Hindlimb muscle (tissue), 1 donor: ENCODE data around the gene RASL10A. TPM values are rescaled to one million over a fixed set of nuclear protein-coding genes. Genes with fewer than 3 reads are reported as not detected.

Experiments used
- DNase-seq: peaks from one replicate; pipeline ENCODE4 v3.0.0-alpha.2; 2013
- polyA plus RNA-seq: library from polyadenylated mRNA; unstranded; fragments of 120-200 nt; gene quantifications from one replicate; pipeline ENCODE4 v1.2.1, GENCODE V29; 2013; ENCODE audit not compliant: insufficient read length

The RASL10A gene
- polyA plus RNA-seq, 1 donor = 1.7 TPM

GRCh38 chr22:29302681-29303465 is 12.6 kb downstream of the RASL10A start:
- no peak for DNase-seq

- no peak for DNase-seq
These were observed 13.2 kb downstream of the RASL10A start for GRCh38 chr22:29302402-29302680.

- no peak for DNase-seq
These were observed 13.6 kb downstream of the RASL10A start for GRCh38 chr22:29301716-29302401.

- DNase-seq = no peak
These were observed 14.5 kb downstream of the RASL10A start for GRCh38 chr22:29300807-29301601.

GRCh38 chr22:29300467-29300806 is 15.1 kb downstream of the RASL10A start:
- no peak for DNase-seq

GRCh38 chr22:29299136-29299900 is 16.2 kb downstream of the RASL10A start:
- DNase-seq = no peak

- DNase-seq = no peak
These were observed 16.9 kb downstream of the RASL10A start for GRCh38 chr22:29298641-29299040.

GRCh38 chr22:29292379-29292778 is 23.1 kb downstream of the RASL10A start:
- no peak for DNase-seq

GRCh38 chr22:29291215-29291614 is 24.3 kb downstream of the RASL10A start:
- no peak for DNase-seq

- no peak for DNase-seq
These were observed 25.4 kb downstream of the RASL10A start for GRCh38 chr22:29290061-29290460.

- no peak for DNase-seq
These were observed 26.7 kb downstream of the RASL10A start for GRCh38 chr22:29288837-29289236.

GRCh38 chr22:29284196-29284595 is 31.3 kb downstream of the RASL10A start:
- DNase-seq = no peak

- DNase-seq = no peak
These were observed 37.6 kb downstream of the RASL10A start for GRCh38 chr22:29277927-29278326.

GRCh38 chr22:29275819-29276565 is 39.5 kb downstream of the RASL10A start:
- no peak for DNase-seq

- DNase-seq = no peak
These were observed 40.3 kb downstream of the RASL10A start for GRCh38 chr22:29275167-29275566.

- DNase-seq = no peak
These were observed 42.9 kb downstream of the RASL10A start for GRCh38 chr22:29272624-29273023.

- DNase-seq = no peak
These were observed 44.8 kb downstream of the RASL10A start for GRCh38 chr22:29270475-29271271.

GRCh38 chr22:29269731-29270474 is 45.6 kb downstream of the RASL10A start:
- no peak for DNase-seq

- DNase-seq = no peak
These were observed 46.3 kb downstream of the RASL10A start for GRCh38 chr22:29269230-29269604.

- peak; percentile 84 for DNase-seq
These were observed 46.8 kb downstream of the RASL10A start for GRCh38 chr22:29268511-29269229.
